Placental epithelial cell (primary cell): Measurements from ENCODE around the gene ABLIM3. TPM values are rescaled to one million over a fixed set of nuclear protein-coding genes. Genes with fewer than 3 reads are reported as not detected.

Experiments
- total RNA-seq: library from RNA; depleted of rRNA; stranded (reverse); fragments of >200 nt; gene quantifications from 2 replicates; pipeline ENCODE4 v1.2.3, GENCODE V29; 2012

The ABLIM3 gene
- 66.0 and 98.5 TPM in 2 replicates for total RNA-seq

DNA sequence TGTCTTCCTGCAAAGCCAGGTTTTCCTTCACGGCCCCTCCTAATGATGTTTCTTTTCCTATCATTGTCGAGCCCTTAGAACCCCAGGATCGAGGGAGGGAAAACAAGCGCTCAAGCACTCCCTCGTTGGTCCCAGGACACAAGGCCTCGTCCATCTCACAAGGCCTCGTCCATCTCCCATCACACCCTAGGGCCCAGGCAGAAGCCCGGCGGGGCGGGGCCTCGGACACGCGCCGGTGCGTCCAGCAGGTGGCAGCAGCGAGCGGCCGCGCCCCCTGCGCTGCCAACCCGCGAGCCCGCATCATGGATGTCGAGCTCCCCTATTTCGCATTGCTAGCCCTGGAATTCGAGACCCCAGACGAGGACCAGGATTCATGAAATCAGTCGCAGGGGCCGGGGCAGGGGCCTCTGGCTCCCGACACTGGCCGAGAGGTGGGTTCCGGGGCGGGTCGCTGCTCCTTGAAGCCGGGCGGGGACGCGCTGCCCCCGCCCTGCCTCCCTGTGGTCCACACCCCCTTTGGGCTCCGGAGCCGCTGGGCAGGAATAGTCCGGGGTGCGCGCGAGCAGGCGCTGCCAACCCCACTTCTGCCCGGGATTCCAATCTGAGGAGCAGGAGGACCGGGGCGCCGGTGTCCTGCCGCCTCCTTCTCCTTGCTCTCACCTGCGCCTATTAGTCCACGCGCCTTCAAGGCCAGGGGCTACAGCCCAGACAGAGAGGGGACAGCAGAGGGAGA lies at the start of gene ABLIM3:
Gene ABLIM3, plus strand, starts transcription at position 270 of the 733 bp plus-strand sequence. CDS start 603 bp downstream, outside the sequence.

DNA sequence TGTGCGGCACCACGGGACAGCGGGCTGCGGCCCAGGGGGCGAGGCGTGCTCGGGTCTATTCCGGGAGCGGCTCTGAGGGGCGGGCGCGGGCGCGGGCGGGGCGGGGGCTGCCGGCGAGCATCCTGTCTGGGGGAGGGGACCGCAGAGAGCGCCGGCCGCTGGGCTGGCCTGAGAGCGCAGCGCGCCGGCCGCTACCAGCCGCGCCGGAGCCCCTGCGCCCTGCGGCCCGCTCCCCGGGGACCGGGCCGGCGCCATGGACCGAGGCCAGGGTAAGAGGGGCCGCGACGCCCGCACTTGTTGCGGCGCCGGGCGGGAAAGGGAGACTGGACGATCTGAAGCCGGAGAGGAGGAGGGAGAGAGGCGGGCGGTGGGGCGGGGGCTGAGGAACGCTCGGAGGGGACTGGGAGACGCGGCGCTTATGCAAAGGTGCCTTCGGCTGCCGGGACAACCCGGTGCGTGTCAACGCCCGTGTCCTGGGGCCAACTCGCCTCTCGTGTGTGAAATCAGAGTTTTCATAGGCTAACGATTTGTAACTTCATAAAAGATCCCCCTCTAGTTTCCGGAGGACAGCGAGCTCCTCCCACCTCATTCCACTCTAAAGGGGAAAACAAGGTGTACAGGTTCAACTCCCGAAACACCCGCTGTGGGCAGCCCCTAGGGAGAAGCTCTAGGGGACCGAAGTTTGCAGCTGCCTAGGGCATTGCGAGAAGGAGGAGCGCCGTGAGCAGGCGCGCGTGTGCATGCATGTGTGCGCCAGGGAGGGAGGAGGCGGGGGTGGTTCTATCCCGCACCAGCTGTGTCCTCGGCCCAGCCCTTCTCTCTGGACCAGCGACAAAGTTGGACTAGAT lies 130.6 kb downstream of the ABLIM3 start, which contains the start of gene AFAP1L1:
Gene AFAP1L1, plus strand, starts transcription at position 144 of the 848 bp plus-strand sequence. Its CDS starts 110 bp downstream, at position 254.

Other genes starting within 250 kb of the ABLIM3 start
- gene SH3TC2, start 78.4 kb upstream of the ABLIM3 start, total RNA-seq: 13.7 and 29.6 TPM in 2 replicates
- 5.9 and 9.4 TPM in 2 replicates for gene AFAP1L1, start 130.4 kb downstream of the ABLIM3 start, total RNA-seq
- gene GRPEL2, start 204.0 kb downstream of the ABLIM3 start, total RNA-seq: 8.6 and 22.1 TPM in 2 replicates
- 5.2 and 7.1 TPM in 2 replicates for gene PCYOX1L, start 216.6 kb downstream of the ABLIM3 start, total RNA-seq
- not detected in 2 replicates for gene IL17B, start 237.8 kb downstream of the ABLIM3 start, total RNA-seq